Epidermal melanocyte (primary cell): ENCODE measurements around the gene NNAT.
"Not testable (repeated sequence)": the region's sequence is repeated elsewhere in the genome, so short reads cannot be mapped to it uniquely, and the experiment has no call there.

Experiments used
- DNase-seq: peaks from one replicate; pipeline ENCODE4 v3.0.0; 2011; ENCODE audit warnings: low spot score; ENCODE audit not compliant: insufficient read length

NNAT gene

GRCh38 chr20:37540001-37540400 lies 19.0 kb downstream of the NNAT start:
- DNase-seq: no peak

- DNase-seq: not testable (repeated sequence)
Observed at GRCh38 chr20:37540838-37541237, 19.8 kb downstream of the NNAT start.

GRCh38 chr20:37541326-37541725 lies 20.3 kb downstream of the NNAT start:
- DNase-seq: no peak

GRCh38 chr20:37542281-37542680 lies 21.2 kb downstream of the NNAT start:
- no peak for DNase-seq

GRCh38 chr20:37543828-37544227 lies 22.8 kb downstream of the NNAT start:
- peak; percentile 61 for DNase-seq

GRCh38 chr20:37544386-37544785 lies 23.3 kb downstream of the NNAT start:
- DNase-seq: no peak

GRCh38 chr20:37545516-37545915 lies 24.5 kb downstream of the NNAT start:
- DNase-seq: no peak

- DNase-seq: no peak
Observed at GRCh38 chr20:37547912-37548311, 26.9 kb downstream of the NNAT start.

- not testable (repeated sequence) for DNase-seq
Observed at GRCh38 chr20:37550101-37550920, 29.3 kb downstream of the NNAT start.

GRCh38 chr20:37551660-37552059 lies 30.6 kb downstream of the NNAT start:
- DNase-seq: not testable (repeated sequence)

- no peak for DNase-seq
Observed at GRCh38 chr20:37552415-37552814, 31.4 kb downstream of the NNAT start.

GRCh38 chr20:37554721-37555298 lies 33.8 kb downstream of the NNAT start:
- not testable (repeated sequence) for DNase-seq

- DNase-seq: no peak
Observed at GRCh38 chr20:37556538-37556937, 35.5 kb downstream of the NNAT start.

GRCh38 chr20:37558306-37558705 lies 37.3 kb downstream of the NNAT start:
- no peak for DNase-seq

GRCh38 chr20:37558779-37559178 lies 37.7 kb downstream of the NNAT start:
- no peak for DNase-seq

- no peak for DNase-seq
Observed at GRCh38 chr20:37559312-37560027, 38.4 kb downstream of the NNAT start.

GRCh38 chr20:37560629-37561028 lies 39.6 kb downstream of the NNAT start:
- DNase-seq: no peak

- no peak for DNase-seq
Observed at GRCh38 chr20:37562695-37563480, 41.8 kb downstream of the NNAT start.

GRCh38 chr20:37564016-37564387 lies 43.0 kb downstream of the NNAT start:
- no peak for DNase-seq

GRCh38 chr20:37564388-37565133 lies 43.5 kb downstream of the NNAT start:
- DNase-seq: peak; percentile 32
